RWPE2 (cell line): Measurements from ENCODE around the gene CD2.

Source experiments
- ATAC-seq: fragments of 200-7000 bp; cut with Tn5 transposase; 3 replicates; pipeline ENCODE4 v1.9.1; 2021; ENCODE audit warnings: low read depth
- DNase-seq: peaks from one replicate; pipeline ENCODE4 v3.0.0-alpha.2; 2020; ENCODE audit warnings: low spot score
- H3K27ac ChIP-seq: fragments of 450-650 bp; 2 replicates; pipeline ENCODE4 v1.5.1; 2017; ENCODE audit warnings: mild to moderate bottlenecking; ENCODE audit not compliant: poor library complexity, severe bottlenecking
- H3K27me3 ChIP-seq: fragments of 250-450 bp; sonication (Bioruptor Pico); 2 replicates; pipeline ENCODE4 v1.5.1; 2021; ENCODE audit warnings: mild to moderate bottlenecking, moderate library complexity; ENCODE audit not compliant: insufficient read depth, poor library complexity, severe bottlenecking
- H3K36me3 ChIP-seq: fragments of 250-450 bp; sonication (Bioruptor Pico); 2 replicates; pipeline ENCODE4 v1.5.1; 2020; ENCODE audit warnings: low read depth, mild to moderate bottlenecking, moderate library complexity
- H3K4me1 ChIP-seq: fragments of 250-450 bp; sonication (Bioruptor Pico); 2 replicates; pipeline ENCODE4 v1.5.1; 2021; ENCODE audit warnings: mild to moderate bottlenecking, moderate library complexity; ENCODE audit not compliant: insufficient read depth, poor library complexity, severe bottlenecking
- H3K4me3 ChIP-seq: fragments of 250-450 bp; sonication (Bioruptor Pico); 2 replicates; pipeline ENCODE4 v1.5.1; 2021; ENCODE audit warnings: mild to moderate bottlenecking, moderate library complexity; ENCODE audit not compliant: severe bottlenecking
- H3K9me3 ChIP-seq: fragments of 250-450 bp; sonication (Bioruptor Pico); 2 replicates; pipeline ENCODE4 v1.5.1; 2021; ENCODE audit warnings: mild to moderate bottlenecking, moderate library complexity; ENCODE audit not compliant: severe bottlenecking
- CTCF ChIP-seq: fragments of 450-650 bp; IDR thresholded peaks from one replicate; pipeline ENCODE4 v1.5.1; 2017; ENCODE audit warnings: mild to moderate bottlenecking, moderate library complexity; ENCODE audit not compliant: poor library complexity, severe bottlenecking

CD2 gene

DNA sequence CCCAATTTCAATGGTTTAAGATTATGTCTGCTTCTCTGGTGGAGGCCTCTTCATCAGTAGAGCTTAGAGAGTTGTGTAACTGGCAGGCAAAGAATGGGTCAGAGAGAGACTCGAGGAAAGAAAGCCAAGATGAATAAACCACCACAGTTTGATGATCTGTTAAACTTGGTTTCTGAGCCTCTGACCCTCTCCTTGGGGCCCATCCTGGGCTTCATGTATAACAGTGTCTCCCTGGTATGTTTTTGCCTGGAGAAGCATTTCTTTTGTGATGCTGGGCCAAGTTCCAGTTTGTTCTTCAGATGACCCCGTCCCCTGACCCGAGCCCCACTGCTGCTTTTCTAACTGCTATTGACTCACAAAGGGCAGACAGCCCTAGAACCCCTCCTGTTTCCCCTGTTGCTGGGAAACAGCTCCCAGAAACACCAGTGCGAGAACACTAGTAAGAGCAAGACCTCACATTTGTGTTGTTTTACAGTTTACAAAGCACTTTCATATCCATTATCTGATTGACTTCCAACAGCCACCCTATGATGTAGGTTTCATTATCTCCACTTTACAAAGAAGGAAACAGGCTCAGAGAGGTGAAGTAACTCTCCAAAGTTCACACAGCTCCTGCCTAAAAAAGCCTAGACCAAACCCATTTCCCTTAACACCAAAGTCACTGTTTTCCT, 9.0 kb downstream of the CD2 start:
- DNase-seq (no peak), ATAC-seq (no peak)
- Histone ChIP-seq H3K36me3 (no peaks in the 10 kb centered on the region), H3K4me1 (no peaks in the 10 kb centered on the region), H3K9me3 (no peaks in the 10 kb centered on the region), H3K4me3 (no peak overlapping the region), H3K27me3 (no peaks in the 10 kb centered on the region), H3K27ac (no peak overlapping the region)
- TF ChIP-seq CTCF: no peak

- no peak overlapping the region for H3K4me3 ChIP-seq
- TF ChIP-seq CTCF: peak; percentile 50
- H3K27ac ChIP-seq: no peak overlapping the region
- DNase-seq: no peak
- ATAC-seq: 0 out of 3 replicates have a peak, but pooled peaks have one; percentile 40
- no peaks in the 10 kb centered on the region for H3K27me3 ChIP-seq
- no peaks in the 10 kb centered on the region for H3K9me3 ChIP-seq
- no peaks in the 10 kb centered on the region for H3K4me1 ChIP-seq
- no peaks in the 10 kb centered on the region for H3K36me3 ChIP-seq
These were observed 9.7 kb downstream of the CD2 start for GRCh38 chr1:116763787-116764465.

GRCh38 chr1:116764466-116764898, 10.3 kb downstream of the CD2 start:
- Histone ChIP-seq H3K4me3 (no peak overlapping the region), H3K36me3 (no peaks in the 10 kb centered on the region), H3K9me3 (no peaks in the 10 kb centered on the region), H3K4me1 (no peaks in the 10 kb centered on the region), H3K27ac (no peak overlapping the region), H3K27me3 (no peaks in the 10 kb centered on the region)
- TF ChIP-seq CTCF: no peak
- DNase-seq (no peak), ATAC-seq (no peak)

GRCh38 chr1:116764906-116765862, 11.0 kb downstream of the CD2 start:
- no peaks in the 10 kb centered on the region for H3K4me1 ChIP-seq

More at GRCh38 chr1:116764906-116765862, 11.0 kb downstream of the CD2 start:
- H3K36me3 ChIP-seq: no peaks in the 10 kb centered on the region
- H3K4me3 ChIP-seq: no peak overlapping the region
- TF ChIP-seq CTCF: no peak
- H3K27me3 ChIP-seq: no peaks in the 10 kb centered on the region
- no peak for DNase-seq
- ATAC-seq: no peak
- no peak overlapping the region for H3K27ac ChIP-seq
- H3K9me3 ChIP-seq: no peaks in the 10 kb centered on the region
